ENCODE measurements around the gene BCL6.

The BCL6 gene

GRCh38 chr3:187745201-187746058, at the start of gene BCL6:
TSS of gene BCL6 (minus strand) at chr3:187745468. CDS start at chr3:187733693, 11,775 bp downstream.
- peak; percentile 73 for DNase-seq

DNA sequence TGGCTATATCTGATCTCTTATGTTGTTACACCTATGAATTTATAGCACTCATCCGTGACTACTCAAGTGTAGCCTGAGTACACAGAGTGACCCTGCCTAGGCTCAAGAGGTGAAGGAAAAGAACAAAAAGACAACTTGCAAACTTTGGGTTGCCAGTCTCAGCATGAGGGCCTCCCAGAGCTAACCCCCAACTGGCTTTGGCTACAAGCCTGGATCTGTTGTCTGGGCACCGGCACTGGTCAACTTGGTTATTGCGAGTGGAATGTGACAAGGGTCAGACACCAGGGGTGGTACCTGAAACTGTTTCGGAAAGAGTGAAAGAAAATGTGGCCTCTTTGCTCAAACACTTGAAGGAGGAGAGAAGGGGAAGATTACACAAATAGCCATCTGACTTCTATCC, 49.5 kb upstream of the BCL6 start:
- DNase-seq, result no peak

- no peak for DNase-seq
Measured at GRCh38 chr3:187793618-187794017, 48.4 kb upstream of the BCL6 start.

- DNase-seq, result no peak
Measured at GRCh38 chr3:187792521-187792920, 47.3 kb upstream of the BCL6 start.

GRCh38 chr3:187789872-187790271, 44.6 kb upstream of the BCL6 start:
- no peak for DNase-seq

GRCh38 chr3:187788984-187789857, 44.0 kb upstream of the BCL6 start:
- no peak for DNase-seq

- DNase-seq, result no peak
Measured at GRCh38 chr3:187783098-187783497, 37.8 kb upstream of the BCL6 start.

- no peak for DNase-seq
Measured at GRCh38 chr3:187782006-187782405, 36.7 kb upstream of the BCL6 start.

DNA sequence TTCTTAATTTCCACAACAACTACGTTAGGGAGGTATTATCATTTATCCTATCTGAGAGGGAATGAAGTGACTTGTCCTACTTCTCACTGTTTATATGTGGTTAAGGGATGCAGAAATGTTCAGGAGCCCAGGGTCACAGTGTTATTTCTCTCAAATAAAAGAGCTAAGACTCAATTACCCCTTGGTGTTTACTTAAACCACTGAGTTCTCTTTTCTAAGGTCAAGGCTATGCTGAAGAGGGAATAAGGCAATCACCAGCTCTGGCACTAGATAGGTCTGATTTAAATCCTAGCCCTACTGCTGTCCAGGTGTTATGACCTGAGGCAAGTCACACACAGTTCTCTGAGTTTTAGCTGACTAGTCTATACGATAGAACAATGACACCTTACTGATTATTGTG, 35.7 kb upstream of the BCL6 start:
- no peak for DNase-seq

- DNase-seq, result no peak
Measured at GRCh38 chr3:187778726-187779125, 33.5 kb upstream of the BCL6 start.

DNA sequence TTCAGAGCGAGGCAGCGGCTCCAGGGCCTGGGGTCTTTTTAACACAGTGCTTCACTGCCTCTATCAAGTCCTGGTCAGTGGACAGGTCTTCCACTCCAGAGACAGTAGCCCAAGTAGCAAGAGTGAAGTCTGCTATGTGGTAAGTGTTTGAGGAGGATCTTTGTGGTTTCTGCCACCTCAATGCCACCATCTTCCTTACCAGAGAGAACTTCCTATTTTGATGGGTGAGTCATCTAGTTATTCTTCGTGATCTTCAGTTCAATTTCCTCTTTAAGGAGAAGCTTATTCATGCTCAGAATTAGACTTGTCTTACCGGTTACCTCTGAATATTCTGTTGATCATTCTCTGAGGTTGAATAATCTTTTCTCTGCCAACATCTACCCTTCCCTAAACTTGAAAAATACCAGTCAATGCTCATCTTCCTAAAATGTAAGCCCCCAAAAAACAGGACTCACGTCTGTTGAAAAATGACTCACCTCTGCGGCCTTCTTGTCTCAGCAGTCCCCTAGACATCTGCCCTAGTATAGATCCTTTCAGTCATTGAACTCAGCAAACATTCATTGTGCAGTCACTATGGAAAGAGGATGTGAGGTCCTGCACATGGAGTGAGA, 32.2 kb upstream of the BCL6 start:
- no peak for DNase-seq

GRCh38 chr3:187775549-187775948, 30.3 kb upstream of the BCL6 start:
- no peak for DNase-seq

- DNase-seq, result no peak
Measured at GRCh38 chr3:187774185-187774789, 29.0 kb upstream of the BCL6 start.

DNA sequence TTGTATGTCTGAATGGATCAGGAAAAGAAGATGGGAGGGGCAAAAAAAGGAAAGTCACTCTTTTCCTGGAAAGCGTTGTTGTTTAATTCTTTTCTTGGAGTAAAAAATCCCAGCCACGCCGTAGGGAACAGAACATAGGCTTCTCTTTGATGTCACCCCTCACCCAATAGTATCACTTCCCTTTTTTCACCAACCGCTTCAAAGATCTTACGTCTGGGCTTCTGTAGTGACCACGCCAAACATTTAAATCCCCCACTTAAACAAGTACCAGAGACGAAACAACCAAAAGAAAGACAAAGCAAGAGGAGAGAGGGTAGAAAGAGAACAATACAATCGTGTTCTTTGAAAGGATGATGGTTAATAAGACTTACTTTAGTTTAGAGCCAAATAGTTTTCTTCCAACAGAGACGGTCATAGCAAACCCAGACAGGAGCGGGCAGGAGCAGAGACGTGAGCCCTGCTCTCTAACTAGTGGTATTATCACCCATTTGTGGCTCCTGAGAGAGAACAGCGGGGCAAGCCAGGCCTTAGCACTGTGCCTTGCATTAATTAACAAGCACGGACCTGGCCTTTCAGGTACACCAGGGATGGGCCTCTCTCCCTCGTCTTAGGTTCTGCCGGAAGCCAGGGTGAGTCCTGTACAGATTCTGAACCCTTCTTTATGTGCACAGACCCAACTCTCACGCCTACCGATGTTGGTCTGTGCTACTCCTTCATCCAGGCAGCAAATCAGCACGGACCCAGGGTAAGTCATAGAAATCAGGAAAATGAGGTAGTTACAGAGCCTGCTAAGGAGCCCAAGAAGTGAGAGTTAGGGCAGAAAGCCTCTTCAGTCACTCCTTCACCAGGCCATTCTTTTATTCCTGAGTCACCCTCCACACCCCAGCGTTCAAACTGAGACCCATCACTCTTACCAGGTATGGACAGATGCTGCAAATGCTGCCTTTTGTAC, 28.2 kb upstream of the BCL6 start:
- no peak for DNase-seq

DNA sequence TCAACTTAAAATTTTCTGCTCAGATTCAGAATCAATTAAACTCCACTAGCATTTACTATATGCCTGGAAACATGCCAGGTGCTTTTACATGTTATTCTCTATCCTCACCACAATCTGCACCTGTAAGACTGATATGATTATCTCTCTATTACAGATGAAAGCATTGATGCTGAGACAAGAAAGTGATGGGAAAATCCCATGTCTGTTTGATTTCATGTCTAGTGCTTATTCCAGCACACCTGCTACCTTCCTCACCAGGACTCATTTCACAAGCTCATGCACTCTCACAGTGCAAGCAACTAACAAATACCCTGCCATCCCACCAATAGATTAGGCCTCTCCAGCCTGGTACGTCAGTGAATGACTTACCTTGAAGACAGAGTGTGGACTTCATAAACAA, 25.0 kb upstream of the BCL6 start:
- no peak for DNase-seq

DNA sequence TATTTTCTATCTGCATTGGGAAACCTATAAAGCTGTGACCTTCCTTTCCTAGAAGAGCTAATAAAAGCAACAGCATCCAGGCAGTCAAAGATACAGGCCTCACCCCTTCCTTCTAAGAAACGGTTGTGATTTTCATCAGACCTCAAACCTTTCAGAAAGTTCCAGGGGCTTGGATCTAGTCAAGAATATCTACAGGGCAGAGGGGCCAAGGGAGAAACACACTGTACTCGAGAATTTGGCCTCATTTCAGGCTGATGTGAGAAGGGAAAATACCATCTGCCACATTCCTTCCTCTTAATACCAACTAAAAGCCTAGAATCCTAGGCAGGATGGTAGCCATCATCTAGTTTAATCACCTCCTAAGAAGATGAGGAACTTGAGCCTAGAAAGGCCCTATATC, 24.5 kb upstream of the BCL6 start:
- no peak for DNase-seq

DNA sequence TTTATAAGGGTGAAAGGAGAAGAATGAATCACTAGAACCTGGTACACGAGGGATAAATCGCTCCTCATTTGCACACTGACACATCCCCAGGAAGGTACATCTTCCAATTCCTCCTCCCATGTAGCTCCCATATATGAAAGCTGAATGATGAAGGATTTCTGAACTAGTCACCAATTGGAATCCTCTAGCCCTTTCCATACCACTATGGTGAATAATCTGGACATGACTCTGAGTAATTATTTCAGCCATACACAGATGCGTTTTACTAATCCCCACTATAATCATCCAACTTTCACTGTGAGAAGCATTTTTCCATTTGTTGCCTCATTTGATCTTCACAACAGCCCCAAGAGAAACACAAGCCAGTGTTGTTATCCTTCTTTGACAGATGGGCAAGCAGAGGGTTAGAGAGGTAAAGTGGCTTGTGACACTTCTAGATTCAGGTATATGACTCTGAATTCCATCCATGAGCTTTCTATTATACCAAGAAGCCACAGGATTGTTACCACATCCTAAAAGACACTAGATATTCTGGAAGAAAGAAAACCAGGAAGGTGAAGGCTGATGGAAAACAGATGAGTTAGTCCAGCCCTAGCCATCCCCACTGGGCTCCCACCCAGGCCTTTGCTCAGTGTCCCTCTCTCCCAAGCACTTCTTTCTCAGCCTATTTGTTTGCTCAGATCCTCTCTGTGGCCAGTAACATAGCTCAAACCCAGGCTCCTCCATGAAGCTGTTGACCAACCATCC, 22.2 kb upstream of the BCL6 start:
- no peak for DNase-seq

DNA sequence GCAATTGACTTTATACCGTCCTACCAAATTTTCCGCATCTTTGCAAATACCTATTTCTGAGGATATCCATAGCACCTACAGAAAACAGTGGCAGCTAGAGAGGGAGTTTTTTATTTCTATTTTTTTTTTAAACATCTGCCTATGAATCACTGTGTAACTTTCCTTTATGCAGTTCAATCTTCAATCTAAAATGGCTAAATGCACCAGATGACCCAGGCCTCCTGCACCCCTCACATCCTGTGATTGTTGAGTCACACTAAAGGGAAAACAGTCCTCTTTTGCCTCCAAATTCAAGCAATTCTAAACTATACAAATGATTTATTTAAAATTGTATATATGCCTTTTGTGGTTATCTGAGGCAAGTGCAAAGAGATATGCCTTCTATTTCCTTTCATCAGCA, 20.1 kb upstream of the BCL6 start:
- DNase-seq, result no peak

DNA sequence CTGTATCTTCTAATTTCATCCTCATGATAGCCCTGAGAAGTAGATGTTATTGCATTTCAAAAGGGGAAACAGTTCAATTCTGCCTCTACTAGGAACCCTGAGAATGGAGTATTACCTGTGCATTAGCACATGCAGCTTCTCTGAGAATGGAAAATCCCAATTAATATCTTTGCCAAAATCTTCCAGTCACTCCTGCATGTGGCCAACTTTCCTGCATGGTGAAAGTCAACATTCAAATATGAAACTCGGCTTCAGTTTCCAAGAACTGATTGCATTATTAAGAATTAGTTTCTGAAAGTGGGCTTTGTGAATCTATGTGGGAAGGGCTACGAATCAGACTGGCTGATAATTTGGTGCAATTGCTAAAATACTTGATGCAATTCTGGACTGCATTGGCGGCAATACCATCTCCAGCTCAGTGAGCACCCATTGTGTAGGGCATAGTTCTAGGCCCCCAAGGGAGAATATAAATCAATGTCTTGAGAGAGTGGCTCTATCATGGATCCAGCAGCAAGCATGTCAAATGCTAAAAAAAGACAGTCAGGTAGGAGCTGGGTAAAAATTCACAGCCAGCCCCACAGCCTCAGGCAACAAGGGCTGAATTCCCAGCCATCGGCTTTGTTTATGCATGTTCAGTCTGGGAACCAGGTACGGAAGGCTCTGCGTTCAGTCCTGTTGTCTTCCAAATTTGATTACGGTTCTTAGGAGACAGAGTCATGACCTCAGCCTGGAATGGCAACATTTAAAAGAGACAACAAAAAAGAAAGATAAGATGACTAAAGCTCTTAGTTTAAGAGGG, 18.8 kb upstream of the BCL6 start:
- DNase-seq, result no peak

- DNase-seq, result no peak
Measured at GRCh38 chr3:187762792-187763191, 17.5 kb upstream of the BCL6 start.

Measured in NCI-H2081 treated with DMSO at 0.1 percent for 48 hours (cell line).